ENCODE results near the gene EBNA1BP2. TPM values are rescaled to one million over a fixed set of nuclear protein-coding genes. Genes with fewer than 3 reads are reported as not detected.

Gene EBNA1BP2
- total and polyA plus RNA-seq, 2 of the 4 experiments (the other 2 are of a cell fraction) = 82.8 to 135 TPM

GRCh38 chr1:43199093-43199726, 27.1 kb upstream of the EBNA1BP2 start:
- Histone ChIP-seq H3K9me1 (ENCODE audit: insufficient read depth, low read length) (no peaks in the 10 kb centered on the region), H3K4me2 (ENCODE audit: low read depth, low read length) (no peak overlapping the region), H2BK5ac (ENCODE audit: low read depth, low read length, poor library complexity, severe bottlenecking) (no peak overlapping the region), H2BK120ac (ENCODE audit: low read depth, low read length) (peak overlapping the region; percentile 66; the same call in 1 of the 2 replicates), H3K4me1 (ENCODE audit: control insufficient read depth, insufficient read depth, low read length) (no peaks in the 10 kb centered on the region), H3K18ac (ENCODE audit: low read depth, low read length) (no peak overlapping the region), H3K4me3 (ENCODE audit: insufficient read depth, low read depth, low read length) (no peak overlapping the region), H2BK20ac (ENCODE audit: low read depth, low read length) (no peak overlapping the region), H3K79me1 (ENCODE audit: low read depth in 1 of 2, low read length in 2 of 2) (no peaks in the 10 kb centered on the region), H4K20me1 (ENCODE audit: insufficient read depth, low read length) (no peaks in the 10 kb centered on the region), H2AK5ac (ENCODE audit: low read depth, low read length) (peak overlapping the region; percentile 29; the same call in 1 of the 2 replicates), H3K36me3 (ENCODE audit: control insufficient read depth, insufficient read depth, low read length) (no peaks in the 10 kb centered on the region), H3K4ac (ENCODE audit: low read depth, low read length) (no peak overlapping the region), H2AK9ac (replicated peaks; ENCODE audit: low read depth, low read length, poor library complexity) (peak overlapping the region; percentile 14), H3K27ac (ENCODE audit: insufficient read depth, low read length) (no peak overlapping the region), H3K9me3 (ENCODE audit: control insufficient read depth, insufficient read depth, low read length) (no peaks in the 10 kb centered on the region), H2AFZ (replicated peaks; ENCODE audit: low read length, poor library complexity) (peak overlapping the region; percentile 53), H3K9ac (ENCODE audit: low read depth, low read length) (no peak overlapping the region), H4K91ac (ENCODE audit: insufficient read depth, low read depth, low read length) (no peak overlapping the region), H3K14ac (replicated peaks; ENCODE audit: low read depth, low read length) (no peak overlapping the region), H4K5ac (ENCODE audit: low read depth, low read length) (no peak overlapping the region), H3K23ac (ENCODE audit: low read depth, low read length) (no peak overlapping the region), H2BK15ac (ENCODE audit: low read depth, low read length) (0 out of 3 replicates have a peak overlapping the region, but pooled peaks have one; percentile 59), H3K56ac (ENCODE audit: extremely low read depth, insufficient read depth, low read length) (peak overlapping the region; percentile 25; the same call in 1 of the 2 replicates), H4K8ac (ENCODE audit: low read depth in 2 of 2, low read length in 2 of 2) (no peak overlapping the region; a peak in 1 of 4 replicates), H3K27me3 (ENCODE audit: control insufficient read depth, insufficient read depth, low read length) (no peaks in the 10 kb centered on the region)
- ChIA-PET CTCF (no interaction called here), POLR2A (ENCODE audit: unreplicated experiment) (no interaction called here)
- dilution Hi-C loops (cut with HindIII; ENCODE audit: low sequenced_read_pairs, unreplicated experiment) = no loop called here
- ATAC-seq (ENCODE audit: low read depth) (no peak), DNase-seq (no peak)
- no TSS peak for BruUV-seq (replicated peaks)
- intact Hi-C loops (cut with micrococcal nuclease) = no loop called here
- no peak for TF ChIP-seq MXI1 (IDR thresholded peaks at IDR 0.05; ENCODE audit: borderline replicate concordance, low read depth, low read length)
- no peak for TF ChIP-seq FOS (IDR thresholded peaks at IDR 0.05; ENCODE audit: low read depth, low read length)
- TF ChIP-seq, protein P1, sequence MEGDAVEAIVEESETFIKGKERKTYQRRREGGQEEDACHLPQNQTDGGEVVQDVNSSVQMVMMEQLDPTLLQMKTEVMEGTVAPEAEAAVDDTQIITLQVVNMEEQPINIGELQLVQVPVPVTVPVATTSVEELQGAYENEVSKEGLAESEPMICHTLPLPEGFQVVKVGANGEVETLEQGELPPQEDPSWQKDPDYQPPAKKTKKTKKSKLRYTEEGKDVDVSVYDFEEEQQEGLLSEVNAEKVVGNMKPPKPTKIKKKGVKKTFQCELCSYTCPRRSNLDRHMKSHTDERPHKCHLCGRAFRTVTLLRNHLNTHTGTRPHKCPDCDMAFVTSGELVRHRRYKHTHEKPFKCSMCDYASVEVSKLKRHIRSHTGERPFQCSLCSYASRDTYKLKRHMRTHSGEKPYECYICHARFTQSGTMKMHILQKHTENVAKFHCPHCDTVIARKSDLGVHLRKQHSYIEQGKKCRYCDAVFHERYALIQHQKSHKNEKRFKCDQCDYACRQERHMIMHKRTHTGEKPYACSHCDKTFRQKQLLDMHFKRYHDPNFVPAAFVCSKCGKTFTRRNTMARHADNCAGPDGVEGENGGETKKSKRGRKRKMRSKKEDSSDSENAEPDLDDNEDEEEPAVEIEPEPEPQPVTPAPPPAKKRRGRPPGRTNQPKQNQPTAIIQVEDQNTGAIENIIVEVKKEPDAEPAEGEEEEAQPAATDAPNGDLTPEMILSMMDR (conservative IDR thresholded peaks at IDR 0.05; ENCODE audit: low read depth, low read length) = no peak
- no peak for TF ChIP-seq MAFK (IDR thresholded peaks at IDR 0.05; ENCODE audit: low read depth, low read length)
- no CpG with 5 or more reads among the region's 8 CpGs for WGBS, 2 experiments (ENCODE audit: extremely low coverage in 2 of 2, insufficient read length in 1 of 2)
- in situ Hi-C loops (cut with MboI; ENCODE audit: low sequenced_read_pairs) = no loop called here

Measured in IMR-90 (cell line).